H1 (cell line): Measurements from ENCODE around the gene MTX1. TPM values are rescaled to one million over a fixed set of nuclear protein-coding genes. Genes with fewer than 3 reads are reported as not detected.

Source experiments
- CTCF ChIA-PET: fragments of 300-600 bp; sonication (Branson Sonifier 250); formaldehyde crosslinking; loops from one replicate; lab custom pipeline; 2021; ENCODE audit not compliant: partially characterized antibody; lab: Charles Lee
- POLR2A ChIA-PET: fragments of 300-600 bp; sonication (Branson Sonifier 250); formaldehyde crosslinking; loops from one replicate; lab custom pipeline; 2021; ENCODE audit warnings: inconsistent platforms; ENCODE audit not compliant: partially characterized antibody; lab: Charles Lee
- DNase-seq, 2 experiments: peaks; one replicate each; pipeline versions ENCODE4 v3.0.0 to v3.0.0-alpha.2; 2010 to 2022; ENCODE audit warnings: low spot score in 2 of 2, low read depth in 1 of 2, mixed read lengths in 1 of 2
- FAIRE-seq: peaks from 2 replicates; lab custom pipeline; 2011; peaks lifted over from hg19 to GRCh38; lab: Jason Lieb, UNC
- H2AFZ ChIP-seq: 2 replicates; pipeline ENCODE4 v1.8.1; 2012; ENCODE audit warnings: low read length, inconsistent platforms
- H2AK5ac ChIP-seq: 2 replicates; pipeline ENCODE4 v1.6.1; 2013; ENCODE audit warnings: low read depth, low read length
- H2BK120ac ChIP-seq: replicated peaks from 2 replicates; pipeline ENCODE3; 2013; ENCODE audit warnings: low read depth, low read length, inconsistent platforms
- H2BK12ac ChIP-seq: 2 replicates; pipeline ENCODE4 v1.6.1; 2013; ENCODE audit warnings: low read depth, low read length
- H2BK15ac ChIP-seq: 2 replicates; pipeline ENCODE4 v1.6.1; 2013; ENCODE audit warnings: low read length
- H2BK20ac ChIP-seq: 2 replicates; pipeline ENCODE4 v1.6.1; 2013; ENCODE audit warnings: low read length
- H2BK5ac ChIP-seq: 2 replicates; pipeline ENCODE4 v1.6.1; 2013; ENCODE audit warnings: low read depth, low read length
- H3K14ac ChIP-seq: 2 replicates; pipeline ENCODE4 v1.6.1; 2013; ENCODE audit warnings: inconsistent platforms; ENCODE audit not compliant: insufficient read length
- H3K18ac ChIP-seq: 2 replicates; pipeline ENCODE4 v1.6.1; 2013; ENCODE audit warnings: low read length; ENCODE audit errors: extremely low read depth
- H3K23ac ChIP-seq: 2 replicates; pipeline ENCODE4 v1.6.1; 2013; ENCODE audit warnings: inconsistent platforms; ENCODE audit not compliant: insufficient read length
- H3K23me2 ChIP-seq: 2 replicates; pipeline ENCODE4 v1.6.1; 2013; ENCODE audit warnings: low read depth, low read length
- H3K27ac ChIP-seq: 2 replicates; pipeline ENCODE4 v1.6.1; 2011; ENCODE audit warnings: low read depth, low read length, inconsistent platforms
- H3K27me3 ChIP-seq, 4 experiments: replicated peaks in 1 of 4; 1 replicate in 1 of 4; 2 replicates in 3 of 4; pipeline versions ENCODE4 v1.6.1 to v1.8.1; 2011 to 2013; ENCODE audit warnings: low read length in 3 of 4, mild to moderate bottlenecking in 3 of 4, inconsistent platforms in 2 of 4, mixed read lengths in 2 of 4, moderate library complexity in 1 of 4; ENCODE audit not compliant: control insufficient read depth in 3 of 4, insufficient read depth in 3 of 4; ENCODE audit errors: extremely low read depth in 1 of 4
- H3K36me3 ChIP-seq, 4 experiments: 2 replicates each; pipeline versions ENCODE4 v1.6.1 to v1.8.1; 2011 to 2013; ENCODE audit warnings: mild to moderate bottlenecking in 4 of 4, low read length in 3 of 4, moderate library complexity in 2 of 4, control low read depth in 1 of 4, inconsistent platforms in 1 of 4; ENCODE audit not compliant: insufficient read depth in 4 of 4, control insufficient read depth in 2 of 4
- H3K4ac ChIP-seq: replicated peaks from 2 replicates; pipeline ENCODE3; 2013; ENCODE audit warnings: low read length, low read depth, mixed read lengths, inconsistent platforms; ENCODE audit not compliant: insufficient read length
- H3K4me1 ChIP-seq, 4 experiments: replicated peaks in 1 of 4; 1 replicate in 1 of 4; 2 replicates in 3 of 4; pipeline versions ENCODE4 v1.6.1 to v1.8.1; 2011 to 2013; ENCODE audit warnings: low read length in 3 of 4, inconsistent platforms in 2 of 4, mixed read lengths in 1 of 4; ENCODE audit not compliant: insufficient read depth in 4 of 4, control insufficient read depth in 3 of 4
- H3K4me2 ChIP-seq, 2 experiments: 2 replicates each; pipeline versions ENCODE4 v1.6.1 to v1.8.1; 2011 to 2013; ENCODE audit warnings: low read depth in 2 of 2, low read length in 2 of 2, control low read depth in 1 of 2, inconsistent platforms in 1 of 2, mild to moderate bottlenecking in 1 of 2; ENCODE audit not compliant: insufficient read depth in 1 of 2
- H3K4me3 ChIP-seq, 4 experiments: fragments of 200-600, 300-600 bp in 1 of 4; sonication (generic), shearing (Covaris generic), sonication (Bioruptor Twin) in 1 of 4; 2 replicates each; pipeline versions ENCODE4 v1.5.1 to v1.8.1; 2011 to 2016; ENCODE audit warnings: low read length in 4 of 4, low read depth in 3 of 4, control low read depth in 2 of 4, inconsistent platforms in 2 of 4, mild to moderate bottlenecking in 2 of 4, mixed read lengths in 1 of 4, moderate library complexity in 1 of 4; ENCODE audit not compliant: insufficient read depth in 2 of 4; ENCODE audit errors: extremely low read depth in 1 of 4
- H3K56ac ChIP-seq: replicated peaks from 2 replicates; pipeline ENCODE3; 2013; ENCODE audit warnings: low read depth, mild to moderate bottlenecking, mixed read lengths, low read length, inconsistent platforms; ENCODE audit not compliant: insufficient read length
- H3K79me1 ChIP-seq: 2 replicates; pipeline ENCODE4 v1.6.1; 2013; ENCODE audit warnings: low read depth, low read length, control low read depth
- H3K79me2 ChIP-seq, 2 experiments: 2 replicates each; pipeline versions ENCODE4 v1.6.1 to v1.8.1; 2012 to 2013; ENCODE audit warnings: low read length in 2 of 2, mild to moderate bottlenecking in 2 of 2, inconsistent platforms in 1 of 2; ENCODE audit not compliant: insufficient read depth in 2 of 2, control insufficient read depth in 1 of 2
- H3K9ac ChIP-seq, 4 experiments: replicated peaks in 1 of 4; 1 replicate in 1 of 4; 2 replicates in 3 of 4; pipeline versions ENCODE4 v1.6.1 to v1.8.1; 2011 to 2013; ENCODE audit warnings: low read depth in 3 of 4, low read length in 3 of 4, control low read depth in 2 of 4, mild to moderate bottlenecking in 2 of 4, moderate library complexity in 2 of 4, inconsistent platforms in 1 of 4; ENCODE audit errors: extremely low read depth in 1 of 4
- H3K9me3 ChIP-seq, 2 experiments: 2 replicates each; pipeline versions ENCODE4 v1.6.1 to v1.8.1; 2012 to 2013; ENCODE audit warnings: mild to moderate bottlenecking in 2 of 2, moderate library complexity in 2 of 2, control low read depth in 1 of 2, inconsistent platforms in 1 of 2, low read depth in 1 of 2, low read length in 1 of 2, mixed read lengths in 1 of 2; ENCODE audit not compliant: insufficient read depth in 2 of 2
- H4K20me1 ChIP-seq, 2 experiments: replicated peaks in 1 of 2; 2 replicates each; pipeline versions ENCODE3 to v1.8.1; 2011 to 2013; ENCODE audit warnings: inconsistent platforms in 2 of 2, low read length in 2 of 2, mild to moderate bottlenecking in 1 of 2; ENCODE audit not compliant: insufficient read depth in 2 of 2, control insufficient read depth in 1 of 2
- H4K5ac ChIP-seq: 2 replicates; pipeline ENCODE4 v1.6.1; 2013; ENCODE audit warnings: low read length, low read depth, mixed read lengths, inconsistent platforms; ENCODE audit not compliant: insufficient read length
- H4K8ac ChIP-seq: 2 replicates; pipeline ENCODE4 v1.8.0; 2013; ENCODE audit warnings: mild to moderate bottlenecking, moderate library complexity, low read length, inconsistent platforms; ENCODE audit not compliant: insufficient read depth; ENCODE audit errors: extremely low read depth
- H4K91ac ChIP-seq: replicated peaks from 2 replicates; pipeline ENCODE3; 2013; ENCODE audit warnings: low read length, mixed read lengths, inconsistent platforms; ENCODE audit not compliant: insufficient read length
- ASH2L ChIP-seq: fragments of 200-600, 300-600 bp; sonication (generic); IDR thresholded peaks from one replicate; pipeline ENCODE4 v1.7.1; 2017; ENCODE audit warnings: low read length
- ATF2 ChIP-seq: IDR thresholded peaks from 2 replicates; pipeline ENCODE4 v1.6.1; 2012; ENCODE audit warnings: low read length, inconsistent platforms
- CHD1 ChIP-seq: IDR thresholded peaks from 2 replicates; pipeline ENCODE4 v1.6.1; 2012; ENCODE audit warnings: low read depth, low read length, improper control_type of control experiment
- E2F6 ChIP-seq: IDR thresholded peaks from 2 replicates; pipeline ENCODE4 v1.6.1; 2012; ENCODE audit warnings: inconsistent platforms
- GABPA ChIP-seq: IDR thresholded peaks from 2 replicates; pipeline ENCODE4 v1.6.1; 2011; ENCODE audit warnings: mild to moderate bottlenecking, low read length, moderate library complexity, borderline replicate concordance; ENCODE audit not compliant: insufficient read depth
- KDM1A ChIP-seq: fragments of 200-600, 300-600 bp; sonication (generic); IDR thresholded peaks from 2 replicates; pipeline ENCODE4 v1.7.1; 2016; ENCODE audit warnings: mild to moderate bottlenecking, low read length, borderline replicate concordance
- SAP30 ChIP-seq: fragments of 300-600 bp; sonication (generic); IDR thresholded peaks from 2 replicates; pipeline ENCODE4 v1.7.1; 2012; ENCODE audit warnings: low read length, moderate library complexity, mild to moderate bottlenecking, inconsistent platforms; ENCODE audit not compliant: insufficient read depth, insufficient replicate concordance
- YY1 ChIP-seq: IDR thresholded peaks from 2 replicates; pipeline ENCODE4 v1.6.1; 2011; ENCODE audit warnings: low read depth, mild to moderate bottlenecking, low read length
- WGBS, 2 experiments: shearing (Covaris generic) in 1 of 2; methylation state at CpG; one replicate each; pipeline versions ENCODE4 v1.1.6 to v1.1.7; 2013 to 2015; ENCODE audit warnings: low lambda C conversion rate in 2 of 2, mixed read lengths in 2 of 2, inconsistent platforms in 1 of 2, low coverage in 1 of 2, missing lambda C conversion rate in 1 of 2; ENCODE audit not compliant: insufficient replicate concordance in 2 of 2, insufficient coverage in 1 of 2, insufficient read length in 1 of 2; ENCODE audit errors: extremely low coverage in 1 of 2, missing lambda C conversion rate in 1 of 2; 5-methylcytosine and 5-hydroxymethylcytosine counted together
- polyA plus RNA-seq, 7 experiments: library from polyadenylated mRNA; depleted of rRNA in 3 of 7; stranded (reverse) in 5 of 7; unstranded in 2 of 7; fragments of >200 nt in 5 of 7; fragments of 200-250 nt in 2 of 7; gene quantifications; 1 replicate in 5 of 7; 2 replicates in 1 of 7; 4 replicates in 1 of 7; pipeline versions ENCODE4 v1.2.1 to v1.2.3, GENCODE V29; 2011 to 2013; ENCODE audit warnings: missing spikeins in 2 of 7, mixed read lengths in 2 of 7
- total RNA-seq: library from RNA; stranded (reverse); fragmentation: NEBNext Ultra II Directional; extraction: Animal tissue kit (Norgen Biotek cat#: 25700); gene quantifications from 2 replicates; pipeline ENCODE4 v1.2.1, GENCODE V29; 2021

MTX1 gene
- total and polyA plus RNA-seq, 2 of the 8 experiments (the other 6 are each of a cell fraction or from before 2014, with no cell fraction given), result 47.9 to 131 TPM

GRCh38 chr1:155179112-155180031 is 29.1 kb upstream of the MTX1 start:
- no peak overlapping the region for H3K14ac ChIP-seq
- no peak overlapping the region for H3K27ac ChIP-seq
- H3K23me2 ChIP-seq, result peaks cover 4% of the 10 kb centered on the region; the same call in 1 of the 2 replicates
- no peak overlapping the region for H3K9ac ChIP-seq
- H3K36me3 ChIP-seq, result peaks cover 15 to 49% (median 33%) of the 10 kb centered on the region in 4 experiments
- H2AK5ac ChIP-seq, result no peak overlapping the region
- H2AFZ ChIP-seq, result no peak overlapping the region
- H3K79me1 ChIP-seq, result no peaks in the 10 kb centered on the region; the same call in 1 of the 2 replicates
- no peaks in the 10 kb centered on the region for H3K27me3 ChIP-seq
- H3K23ac ChIP-seq, result no peak overlapping the region
- H3K9me3 ChIP-seq, result no peaks in the 10 kb centered on the region
- H2BK120ac ChIP-seq, result no peak overlapping the region
- no peak overlapping the region for H2BK15ac ChIP-seq
- H4K20me1 ChIP-seq, result peaks cover 8 to 10% of the 10 kb centered on the region in 2 experiments
- no peak overlapping the region for H2BK20ac ChIP-seq
- no peak overlapping the region for H4K8ac ChIP-seq
- H4K91ac ChIP-seq, result no peak overlapping the region
- FAIRE-seq (no peak), DNase-seq (no peak)
- H3K79me2 ChIP-seq, result peaks cover 0 to 4% of the 10 kb centered on the region in 2 experiments; a peak in 1 of 4 replicates
- H3K4me3 ChIP-seq, result no peak overlapping the region
- H4K5ac ChIP-seq, result no peak overlapping the region
- H2BK12ac ChIP-seq, result no peak overlapping the region
- no peak overlapping the region for H3K56ac ChIP-seq
- no peak overlapping the region for H3K4me2 ChIP-seq
- H3K4me1 ChIP-seq, result peaks cover 0 to 18% (median 8%) of the 10 kb centered on the region in 4 experiments; a peak in 5 of 7 replicates
- H3K18ac ChIP-seq, result no peak overlapping the region
- H3K4ac ChIP-seq, result no peak overlapping the region
- WGBS, 2 experiments, result 94% methylated on average over 30 of the region's 31 CpGs; no CpG with 5 or more reads in 1 of the 2 experiments
- ChIA-PET CTCF (interaction anchor here (1.8 to 7.9 kb wide), 2 partner anchors 15 to 28 kb away, joined by 4 to 107 read pairs; partner anchors contain the start of gene THBS3), POLR2A (interaction anchor here (1.6 to 20.5 kb wide), 2 partner anchors 22 to 45 kb away, joined by 3 to 512 read pairs; partner anchors contain the start of genes MTX1 and THBS3)
- no peak overlapping the region for H2BK5ac ChIP-seq
- no peak for TF ChIP-seq GABPA
- TF ChIP-seq ATF2, result no peak
- TF ChIP-seq CHD1, result no peak
- no peak for TF ChIP-seq E2F6
- no peak for TF ChIP-seq ASH2L
- TF ChIP-seq YY1, result no peak
- no peak for TF ChIP-seq KDM1A
- TF ChIP-seq SAP30, result no peak
